Uterus (tissue), 4 donors: ENCODE measurements around the gene GAGE12C. TPM values are rescaled to one million over a fixed set of nuclear protein-coding genes. Genes with fewer than 3 reads are reported as not detected.
"Not testable (repeated sequence)": the region's sequence is repeated elsewhere in the genome, so short reads cannot be mapped to it uniquely, and the experiment has no call there.

Experiments used
- DNase-seq, 2 donors: peaks; one replicate each; pipeline ENCODE4 v3.0.0-alpha.2; 2019 to 2020
- H3K27ac ChIP-seq, 2 donors: fragments of 200-600 bp; sonication (generic); 1 replicate in 1 of 2; 2 replicates in 1 of 2; pipeline ENCODE4 v1.5.1; 2016 to 2018
- H3K27me3 ChIP-seq, 2 donors: fragments of 200-600 bp; sonication (generic); one replicate each; pipeline ENCODE4 v1.5.1; 2018 to 2019; ENCODE audit warnings: control low read depth in 1 of 2
- H3K36me3 ChIP-seq, 2 donors: fragments of 200-600 bp; sonication (generic); one replicate each; pipeline ENCODE4 v1.5.1; 2019; ENCODE audit warnings: control low read depth in 1 of 2
- H3K4me1 ChIP-seq, 2 donors: fragments of 200-600 bp; sonication (generic); one replicate each; pipeline ENCODE4 v1.5.1; 2018 to 2019; ENCODE audit warnings: control low read depth in 1 of 2
- H3K4me3 ChIP-seq, 2 donors: fragments of 200-600 bp; sonication (generic); 1 replicate in 1 of 2; 2 replicates in 1 of 2; pipeline ENCODE4 v1.5.1; 2018 to 2019; ENCODE audit warnings: mild to moderate bottlenecking in 1 of 2
- H3K9me3 ChIP-seq, 2 donors: fragments of 200-600 bp; sonication (generic); one replicate each; pipeline ENCODE4 v1.5.1; 2019; ENCODE audit warnings: control low read depth in 1 of 2
- intact Hi-C: fragments of 100-400 bp; cut with DNase I; formaldehyde crosslinking; loops from one replicate; pipeline ENCODE4 v1.15.1; 2023; ENCODE audit warnings: low total_unique reads
- small RNA-seq: library from RNA; depleted of rRNA; stranded (forward); fragments of <200 nt; gene quantifications from one replicate; pipeline ENCODE3, GENCODE V24; 2016
- total RNA-seq, 4 donors: library from RNA; depleted of rRNA in 3 of 4; stranded (reverse); fragments of >200 nt in 3 of 4; gene quantifications; one replicate each; pipeline versions ENCODE4 v1.1.0 to v1.2.4, GENCODE V29; 2014 to 2023
- donor health status: DM: yes; HTN: yes; CAD: no.

Gene GAGE12C
- not detected for total RNA-seq

GRCh38 chrX:49531877-49532276 lies at the start of gene GAGE12C:
Gene GAGE12C (plus strand): TSS chrX:49532177. CDS start chrX:49533332, 1,155 bp downstream.
- H3K36me3 ChIP-seq, H3K4me3 ChIP-seq, H3K4me1 ChIP-seq, intact Hi-C loops, DNase-seq, H3K27ac ChIP-seq, H3K9me3 ChIP-seq, H3K27me3 ChIP-seq: not testable (repeated sequence)

GRCh38 chrX:49541433-49541832 lies 9.5 kb downstream of the GAGE12C start, which contains the start of gene GAGE12D:
Gene GAGE12D (plus strand): TSS chrX:49541733. CDS start chrX:49542888, 1,155 bp downstream.
- H3K9me3 ChIP-seq, DNase-seq, H3K27me3 ChIP-seq, H3K27ac ChIP-seq, H3K36me3 ChIP-seq, H3K4me1 ChIP-seq, intact Hi-C loops, H3K4me3 ChIP-seq: not testable (repeated sequence)

- H3K4me3 ChIP-seq, H3K27ac ChIP-seq, H3K36me3 ChIP-seq, intact Hi-C loops, H3K9me3 ChIP-seq, H3K4me1 ChIP-seq, DNase-seq, H3K27me3 ChIP-seq: not testable (repeated sequence)
These were observed 19.0 kb downstream of the GAGE12C start, which contains the start of gene GAGE12E for GRCh38 chrX:49550989-49551388. Gene GAGE12E (plus strand): TSS chrX:49551289. CDS start chrX:49552444, 1,155 bp downstream.

- H3K4me3 ChIP-seq, H3K9me3 ChIP-seq, intact Hi-C loops, H3K36me3 ChIP-seq, H3K4me1 ChIP-seq, H3K27ac ChIP-seq, H3K27me3 ChIP-seq, DNase-seq: not testable (repeated sequence)
These were observed 28.6 kb downstream of the GAGE12C start, which contains the start of gene GAGE12F for GRCh38 chrX:49560542-49560941. Gene GAGE12F (plus strand): TSS chrX:49560842. CDS start chrX:49561997, 1,155 bp downstream.

- H3K27me3 ChIP-seq, H3K27ac ChIP-seq, H3K36me3 ChIP-seq, H3K9me3 ChIP-seq, H3K4me1 ChIP-seq, DNase-seq, intact Hi-C loops, H3K4me3 ChIP-seq: not testable (repeated sequence)
These were observed 36.8 kb downstream of the GAGE12C start for GRCh38 chrX:49568728-49569127.

GRCh38 chrX:49569152-49569551 lies 37.2 kb downstream of the GAGE12C start:
- H3K27me3 ChIP-seq, H3K27ac ChIP-seq, DNase-seq, intact Hi-C loops, H3K4me3 ChIP-seq, H3K9me3 ChIP-seq, H3K4me1 ChIP-seq, H3K36me3 ChIP-seq: not testable (repeated sequence)

- H3K4me3 ChIP-seq, H3K9me3 ChIP-seq, H3K4me1 ChIP-seq, H3K27ac ChIP-seq, DNase-seq, intact Hi-C loops, H3K36me3 ChIP-seq, H3K27me3 ChIP-seq: not testable (repeated sequence)
These were observed 38.1 kb downstream of the GAGE12C start, which contains the start of gene GAGE12G for GRCh38 chrX:49570100-49570499. Gene GAGE12G (plus strand): TSS chrX:49570400. CDS start chrX:49571555, 1,155 bp downstream.

- H3K4me1 ChIP-seq, H3K36me3 ChIP-seq, intact Hi-C loops, H3K9me3 ChIP-seq, H3K27ac ChIP-seq, H3K4me3 ChIP-seq, DNase-seq, H3K27me3 ChIP-seq: not testable (repeated sequence)
These were observed 47.7 kb downstream of the GAGE12C start, which contains the start of gene GAGE12H for GRCh38 chrX:49579649-49580048. Gene GAGE12H (plus strand): TSS chrX:49579949. CDS start chrX:49581104, 1,155 bp downstream.

Small RNA genes lying within 50 kb of the gene (small RNA-seq; reads per million reads assigned to genes)
- not detected for gene GAGE12B

Other genes starting within 250 kb of the GAGE12C start
- gene GAGE10, start 228.5 kb upstream of the GAGE12C start, total RNA-seq, result not detected
- gene GAGE12J, start 210.1 kb upstream of the GAGE12C start, total RNA-seq, result not detected
- not detected for gene GAGE13, start 200.6 kb upstream of the GAGE12C start, total RNA-seq
- not detected for gene GAGE12D, start 9.6 kb downstream of the GAGE12C start, total RNA-seq
- not detected for gene GAGE12E, start 19.1 kb downstream of the GAGE12C start, total RNA-seq
- gene GAGE12F, start 28.7 kb downstream of the GAGE12C start, total RNA-seq, result not detected
- not detected for gene GAGE12G, start 38.2 kb downstream of the GAGE12C start, total RNA-seq
- not detected for gene GAGE12H, start 47.8 kb downstream of the GAGE12C start, total RNA-seq
- not detected for gene GAGE2A, start 57.3 kb downstream of the GAGE12C start, total RNA-seq
- gene GAGE1, start 66.8 kb downstream of the GAGE12C start, total RNA-seq, result not detected
- not detected for gene PAGE1, start 163.8 kb downstream of the GAGE12C start, total RNA-seq